ENCODE data around the gene HSPB1.

Gene HSPB1

GRCh38 chr7:76343931-76344321 lies 41.5 kb downstream of the HSPB1 start:
- peaks cover 37% of the 10 kb centered on the region for H4K20me1 ChIP-seq (ENCODE audit: insufficient read depth)
- H3K27ac ChIP-seq: no peak overlapping the region
- TF ChIP-seq CTCF (conservative IDR thresholded peaks at IDR 0.05; ENCODE audit: low read depth, low read length): no peak
- no peak overlapping the region for H3K9ac ChIP-seq
- peaks cover 98% of the 10 kb centered on the region for H3K79me2 ChIP-seq (ENCODE audit: insufficient read depth, low read depth)
- no peak overlapping the region for H3K4me2 ChIP-seq
- H3K36me3 ChIP-seq (ENCODE audit: insufficient read depth): peaks cover 16% of the 10 kb centered on the region; the same call in 1 of the 2 replicates
- peaks cover 61% of the 10 kb centered on the region for H3K4me1 ChIP-seq (ENCODE audit: low read depth, poor library complexity, severe bottlenecking)
- H3K27me3 ChIP-seq (ENCODE audit: insufficient read depth, low read depth): no peaks in the 10 kb centered on the region
- H2AFZ ChIP-seq (ENCODE audit: low read depth): no peak overlapping the region
- H3K4me3 ChIP-seq (IDR thresholded peaks at IDR 0.05; ENCODE audit: insufficient read depth, low read depth, low read length): no peak overlapping the region

- TF ChIP-seq CTCF (conservative IDR thresholded peaks at IDR 0.05; ENCODE audit: low read depth, low read length): no peak
- no peak overlapping the region for H3K4me3 ChIP-seq (IDR thresholded peaks at IDR 0.05; ENCODE audit: insufficient read depth, low read depth, low read length)
- H3K27ac ChIP-seq: no peak overlapping the region
- no peak overlapping the region for H3K4me2 ChIP-seq
- H2AFZ ChIP-seq (ENCODE audit: low read depth): no peak overlapping the region
- H4K20me1 ChIP-seq (ENCODE audit: insufficient read depth): peaks cover 40% of the 10 kb centered on the region
- no peaks in the 10 kb centered on the region for H3K27me3 ChIP-seq (ENCODE audit: insufficient read depth, low read depth)
- peaks cover 51% of the 10 kb centered on the region for H3K4me1 ChIP-seq (ENCODE audit: low read depth, poor library complexity, severe bottlenecking)
- peaks cover 98% of the 10 kb centered on the region for H3K79me2 ChIP-seq (ENCODE audit: insufficient read depth, low read depth)
- H3K36me3 ChIP-seq (ENCODE audit: insufficient read depth): peaks cover 16% of the 10 kb centered on the region; the same call in 1 of the 2 replicates
- no peak overlapping the region for H3K9ac ChIP-seq
These were observed 43.6 kb downstream of the HSPB1 start for GRCh38 chr7:76346097-76346496.

GRCh38 chr7:76346778-76347177 lies 44.3 kb downstream of the HSPB1 start:
- Histone ChIP-seq H3K9ac (no peak overlapping the region), H3K27me3 (ENCODE audit: insufficient read depth, low read depth) (no peaks in the 10 kb centered on the region), H3K4me3 (IDR thresholded peaks at IDR 0.05; ENCODE audit: insufficient read depth, low read depth, low read length) (no peak overlapping the region), H3K4me1 (ENCODE audit: low read depth, poor library complexity, severe bottlenecking) (peaks cover 44% of the 10 kb centered on the region), H3K36me3 (ENCODE audit: insufficient read depth) (peaks cover 16% of the 10 kb centered on the region; the same call in 1 of the 2 replicates), H4K20me1 (ENCODE audit: insufficient read depth) (peaks cover 43% of the 10 kb centered on the region), H3K27ac (no peak overlapping the region), H2AFZ (ENCODE audit: low read depth) (no peak overlapping the region), H3K4me2 (no peak overlapping the region), H3K79me2 (ENCODE audit: insufficient read depth, low read depth) (peaks cover 98% of the 10 kb centered on the region)
- no peak for TF ChIP-seq CTCF (conservative IDR thresholded peaks at IDR 0.05; ENCODE audit: low read depth, low read length)

GRCh38 chr7:76347710-76348109 lies 45.2 kb downstream of the HSPB1 start:
- H3K27ac ChIP-seq: no peak overlapping the region
- H4K20me1 ChIP-seq (ENCODE audit: insufficient read depth): peaks cover 52% of the 10 kb centered on the region
- no peak overlapping the region for H3K4me3 ChIP-seq (IDR thresholded peaks at IDR 0.05; ENCODE audit: insufficient read depth, low read depth, low read length)
- peaks cover 16% of the 10 kb centered on the region; the same call in 1 of the 2 replicates for H3K36me3 ChIP-seq (ENCODE audit: insufficient read depth)
- H3K79me2 ChIP-seq (ENCODE audit: insufficient read depth, low read depth): peaks cover 98% of the 10 kb centered on the region
- peaks cover 36% of the 10 kb centered on the region for H3K4me1 ChIP-seq (ENCODE audit: low read depth, poor library complexity, severe bottlenecking)
- no peak overlapping the region for H2AFZ ChIP-seq (ENCODE audit: low read depth)
- no peaks in the 10 kb centered on the region for H3K27me3 ChIP-seq (ENCODE audit: insufficient read depth, low read depth)
- TF ChIP-seq CTCF (conservative IDR thresholded peaks at IDR 0.05; ENCODE audit: low read depth, low read length): no peak
- no peak overlapping the region for H3K4me2 ChIP-seq
- H3K9ac ChIP-seq: no peak overlapping the region
